Left renal pelvis (tissue), 4 donors: ENCODE measurements around the gene SLC39A12. TPM values are rescaled to one million over a fixed set of nuclear protein-coding genes. Genes with fewer than 3 reads are reported as not detected.

Experiments
- DNase-seq, 4 donors: peaks; one replicate each; pipeline ENCODE4 v3.0.0-alpha.2; 2013; ENCODE audit warnings: low read depth in 4 of 4, low spot score in 3 of 4
- polyA plus RNA-seq, 4 donors: library from polyadenylated mRNA; unstranded; fragments of 120-200 nt; gene quantifications; one replicate each; pipeline ENCODE4 v1.2.1, GENCODE V29; 2013; ENCODE audit not compliant: insufficient read length in 4 of 4

SLC39A12 gene
- polyA plus RNA-seq, 4 donors = not detected

DNA sequence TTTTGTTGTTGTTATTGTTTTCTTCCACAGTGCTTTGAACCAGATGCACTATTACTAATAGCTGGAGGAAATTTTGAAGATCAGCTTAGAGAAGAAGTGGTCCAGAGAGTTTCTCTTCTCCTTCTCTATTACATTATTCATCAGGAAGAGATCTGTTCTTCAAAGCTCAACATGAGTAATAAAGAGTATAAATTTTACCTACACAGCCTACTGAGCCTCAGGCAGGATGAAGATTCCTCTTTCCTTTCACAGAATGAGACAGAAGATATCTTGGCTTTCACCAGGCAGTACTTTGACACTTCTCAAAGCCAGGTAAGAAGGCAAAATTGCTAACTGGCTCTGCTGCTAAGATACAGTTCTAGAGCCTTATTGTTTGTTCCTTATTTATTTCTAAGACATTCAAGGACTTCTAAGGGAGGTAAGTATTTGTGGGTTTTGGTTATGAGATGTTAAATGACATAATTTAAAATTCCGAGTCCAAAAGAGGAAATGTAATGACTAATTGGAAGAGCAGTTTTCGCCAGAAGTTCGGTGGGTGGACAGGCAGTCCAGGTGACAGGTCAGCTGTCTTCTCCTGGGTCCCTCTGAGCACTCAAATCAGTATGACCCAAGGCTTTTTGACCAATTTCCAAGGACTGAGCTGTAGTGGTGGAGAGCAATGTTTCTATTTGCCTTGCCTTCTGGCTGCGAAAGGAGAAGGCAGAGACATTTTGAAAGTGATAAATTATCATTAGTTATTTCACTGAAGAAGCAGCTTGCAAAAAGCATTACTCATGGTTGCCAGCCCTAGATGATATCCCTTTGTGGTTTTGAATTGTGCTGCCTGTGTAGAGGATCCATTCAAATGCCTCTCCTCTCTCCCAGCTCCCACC lies 10.1 kb downstream of the SLC39A12 start:
- DNase-seq = no peak

DNA sequence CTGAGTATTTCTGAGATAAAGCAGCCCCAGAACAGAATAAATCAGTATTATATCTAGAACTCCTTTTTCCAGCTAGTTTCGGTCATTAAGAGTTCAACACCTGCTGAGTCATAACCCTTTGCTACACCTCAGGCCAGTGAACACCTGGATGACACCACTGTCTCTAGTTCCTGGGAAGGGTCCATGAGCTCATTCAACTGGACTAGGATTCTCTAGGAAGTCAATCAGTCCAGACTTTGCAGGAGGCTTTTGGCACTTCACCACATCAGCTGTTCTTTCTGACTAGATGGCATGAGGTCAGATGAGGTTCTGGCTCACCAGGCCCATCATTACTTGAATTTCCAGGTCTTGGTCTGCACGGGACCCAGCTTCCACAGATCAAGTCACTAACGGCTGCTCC lies 11.7 kb downstream of the SLC39A12 start:
- DNase-seq = no peak

DNA sequence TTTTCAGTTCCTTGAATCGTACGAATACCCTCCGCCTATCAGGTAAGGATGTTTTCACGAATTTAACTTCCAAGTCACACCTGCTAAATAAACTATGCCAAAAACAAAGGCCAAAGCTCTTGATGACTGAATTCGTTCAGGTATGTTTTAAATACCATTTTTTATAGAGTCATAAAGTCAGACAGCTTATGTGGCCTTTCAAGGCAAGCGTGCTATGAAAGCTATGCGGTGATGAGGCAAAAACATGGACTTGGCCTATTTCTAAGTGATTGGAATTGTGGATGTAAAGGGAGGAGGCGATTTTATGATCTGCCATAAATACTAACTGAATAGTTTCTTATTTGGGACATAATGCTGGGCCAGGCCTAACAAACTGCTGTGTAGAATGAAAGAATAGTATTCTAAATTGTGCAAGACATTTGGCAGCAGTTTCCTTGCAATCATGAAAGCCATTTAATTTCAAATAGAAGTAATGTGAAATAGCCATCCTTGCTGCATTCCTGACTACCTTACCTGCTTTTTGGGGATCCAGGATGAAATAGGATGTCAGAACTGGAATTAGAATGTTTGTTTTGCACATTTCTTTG lies 14.0 kb downstream of the SLC39A12 start:
- no peak for DNase-seq

DNA sequence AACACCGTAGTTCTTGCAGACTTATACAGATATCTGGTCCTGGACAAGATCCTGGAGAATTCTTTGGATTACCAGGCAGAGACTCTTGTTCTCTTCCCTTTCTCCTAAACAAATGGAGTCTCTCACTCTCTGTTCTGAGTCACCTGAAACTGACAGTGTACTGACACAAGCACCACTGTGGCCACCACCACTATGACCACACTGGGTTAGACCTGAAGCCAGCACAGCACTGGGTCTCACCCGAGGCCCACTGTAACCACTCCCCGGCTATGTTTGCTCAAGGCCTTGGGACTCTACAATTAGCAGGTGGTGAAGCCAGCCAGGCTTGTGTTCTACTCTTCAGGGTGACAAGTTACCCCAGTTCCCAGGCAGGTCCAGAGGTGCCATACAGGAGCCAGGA lies 22.8 kb downstream of the SLC39A12 start:
- DNase-seq = no peak

DNA sequence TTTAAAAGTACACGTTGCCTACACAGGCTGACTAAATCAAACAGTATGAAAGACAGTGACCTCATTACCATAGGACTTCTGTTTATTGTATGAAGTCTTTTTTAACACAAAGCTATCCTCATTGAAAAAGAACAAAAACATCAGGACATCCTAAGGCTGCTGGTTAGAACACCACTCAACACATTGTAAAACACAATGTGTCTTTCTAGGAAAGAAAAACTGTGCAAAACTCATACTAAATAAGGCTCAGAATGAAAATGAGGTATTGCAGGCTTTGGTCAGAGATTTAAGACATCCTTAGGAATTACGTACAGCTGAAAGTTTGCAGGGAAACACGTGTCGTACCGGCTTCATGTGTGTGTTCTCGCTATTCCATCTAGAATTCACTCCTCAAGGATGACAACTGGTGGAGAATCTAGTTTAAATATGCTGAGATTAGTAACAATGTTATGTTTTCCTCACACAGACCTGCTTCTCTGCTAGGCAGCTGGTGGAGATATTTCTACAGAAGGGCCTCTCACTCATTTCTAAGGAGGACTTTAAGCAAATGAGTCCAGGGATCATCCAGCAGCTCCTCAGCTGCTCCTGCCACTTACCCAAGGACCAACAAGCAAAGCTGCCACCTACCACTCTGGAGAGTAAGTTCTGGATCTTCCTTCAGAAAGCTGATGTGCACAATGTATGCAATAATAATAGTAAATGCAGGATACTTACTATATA lies 29.3 kb downstream of the SLC39A12 start:
- no peak for DNase-seq

DNA sequence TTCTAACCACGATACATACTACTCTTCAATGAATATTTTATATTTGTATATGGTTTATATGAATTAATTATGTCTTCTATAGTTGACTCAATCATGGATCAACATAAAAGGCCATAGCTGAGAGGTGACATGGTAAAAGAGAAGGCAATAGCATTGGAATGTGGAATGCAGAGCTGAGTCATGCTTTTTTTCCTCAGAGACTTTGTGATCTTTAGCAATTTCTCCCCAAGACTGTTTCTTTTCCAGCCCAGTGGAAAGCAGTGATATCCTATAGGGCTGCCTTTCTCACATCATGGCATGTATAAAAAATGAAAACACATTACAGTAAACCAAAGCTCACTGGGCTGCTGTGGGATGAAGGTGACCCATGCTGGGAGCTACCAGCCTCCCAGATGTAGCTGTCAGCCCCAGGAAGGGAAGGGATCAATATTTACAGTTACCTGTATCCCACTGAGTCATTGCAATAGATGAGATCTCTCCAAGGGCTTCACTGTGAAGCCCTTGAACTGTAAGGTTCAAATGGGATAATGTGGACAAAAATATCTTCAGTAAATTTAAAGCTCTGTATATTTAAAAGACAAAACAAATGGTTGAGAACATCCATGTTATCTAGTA lies 30.2 kb downstream of the SLC39A12 start:
- no peak for DNase-seq

DNA sequence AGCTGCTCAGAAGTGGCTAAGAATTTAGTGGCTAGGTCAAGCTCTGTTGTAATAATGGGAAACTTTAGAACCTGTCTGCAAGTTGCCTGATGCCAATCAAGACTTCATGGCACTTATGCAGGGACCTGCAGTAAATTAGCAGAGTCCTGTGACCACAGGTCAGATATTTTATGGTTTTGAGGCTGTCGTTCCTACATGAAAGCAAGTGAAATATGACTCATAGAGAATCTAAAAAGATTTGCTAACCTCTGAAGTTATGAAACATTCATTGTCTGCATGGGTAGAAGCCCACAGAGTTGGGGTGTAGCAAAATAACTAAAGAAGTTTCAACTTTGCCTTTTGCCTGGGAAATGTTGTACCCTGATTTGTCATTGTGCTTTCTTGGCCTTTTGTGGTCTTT lies 32.3 kb downstream of the SLC39A12 start:
- DNase-seq = no peak

DNA sequence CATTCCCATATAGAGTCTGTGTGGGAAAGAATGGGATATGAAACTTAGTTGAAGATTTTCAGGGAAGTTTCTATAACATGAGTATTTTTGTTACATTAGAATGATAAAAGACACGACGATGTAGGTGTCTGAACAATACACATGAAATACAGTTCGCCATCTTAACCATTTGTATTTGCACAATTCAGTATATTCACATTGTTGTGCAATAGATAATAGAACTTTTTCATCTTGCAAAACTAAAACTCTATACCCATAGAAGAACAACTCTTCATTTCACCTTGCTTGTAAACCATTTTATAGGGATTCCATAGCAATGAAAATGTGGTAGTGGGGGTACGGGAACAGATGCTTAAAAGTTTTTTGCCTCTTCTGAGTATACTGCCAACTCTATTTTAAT lies 32.8 kb downstream of the SLC39A12 start:
- no peak for DNase-seq

DNA sequence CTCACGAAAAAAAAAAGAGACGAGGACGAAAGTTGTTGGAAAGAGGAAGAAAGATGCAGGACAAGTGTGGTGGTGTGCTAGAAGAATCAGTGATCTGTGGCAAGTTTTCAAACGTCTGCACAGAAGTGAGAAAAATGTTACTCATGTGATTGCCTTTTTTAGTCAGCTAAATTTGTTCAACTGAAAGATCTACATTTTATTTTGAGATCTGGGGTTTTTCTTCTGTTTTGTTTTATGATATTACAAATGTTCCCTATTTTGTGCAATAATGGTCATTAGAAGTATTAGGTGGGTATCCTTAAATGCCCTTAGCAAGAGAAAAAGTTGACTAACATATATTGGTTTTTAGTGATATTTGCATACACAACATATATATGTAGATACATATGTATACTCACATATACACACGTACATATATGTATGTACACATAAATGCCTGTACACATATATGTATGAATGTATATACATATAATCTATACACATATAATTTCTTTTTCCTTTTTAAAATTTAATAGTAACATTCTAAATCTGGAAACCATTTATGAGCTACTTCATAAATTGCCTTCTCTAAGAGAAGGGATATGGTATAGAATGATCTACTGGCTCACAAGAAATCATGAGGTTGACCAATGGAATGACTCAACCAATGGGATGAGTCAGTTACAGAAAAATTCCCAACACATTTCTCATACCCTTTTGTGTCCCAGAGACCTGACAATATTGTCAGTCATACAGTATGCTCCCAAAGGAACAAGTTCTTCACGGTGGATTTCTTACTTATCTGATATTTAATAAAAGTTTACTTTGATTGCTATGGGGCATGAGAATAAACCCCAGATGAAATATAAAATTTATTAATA lies 38.4 kb downstream of the SLC39A12 start:
- no peak for DNase-seq

DNA sequence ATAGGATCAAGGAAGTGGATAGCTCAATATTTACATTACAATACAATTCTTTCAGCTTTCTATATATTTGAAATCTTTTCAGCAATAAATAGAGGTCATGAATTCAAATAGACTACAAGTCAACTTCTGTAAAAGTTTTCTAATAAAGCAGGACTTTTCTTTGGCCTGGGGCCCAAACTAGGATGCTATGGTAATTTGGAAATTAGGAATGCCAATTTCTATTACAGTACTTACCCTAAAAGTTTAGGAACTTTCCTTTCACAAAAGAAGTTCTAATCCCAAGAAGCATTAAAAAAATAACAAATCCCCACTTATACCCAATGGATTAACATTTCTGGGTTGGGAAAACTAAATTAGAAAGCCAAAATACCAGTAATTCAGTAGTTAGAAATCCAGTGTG lies 40.5 kb downstream of the SLC39A12 start:
- DNase-seq = no peak

DNA sequence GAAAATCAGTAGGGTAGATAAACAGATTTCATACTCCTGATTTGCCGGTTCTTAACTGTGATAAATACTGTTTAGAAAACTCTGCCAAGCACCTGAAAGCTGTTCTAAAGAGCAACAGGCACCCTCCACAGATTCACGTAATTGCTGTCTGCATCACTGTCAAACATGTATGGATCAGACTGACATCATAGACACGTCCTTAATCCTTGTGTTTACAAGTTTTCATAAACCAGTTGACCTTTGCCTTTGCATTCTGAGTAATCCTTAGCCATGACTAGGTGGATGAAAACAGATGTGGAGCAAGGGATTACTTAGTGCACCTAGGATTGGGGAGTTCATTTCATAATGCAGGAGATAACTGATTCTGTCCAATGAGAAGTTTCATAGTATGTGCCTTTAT lies 41.6 kb downstream of the SLC39A12 start:
- no peak for DNase-seq

DNA sequence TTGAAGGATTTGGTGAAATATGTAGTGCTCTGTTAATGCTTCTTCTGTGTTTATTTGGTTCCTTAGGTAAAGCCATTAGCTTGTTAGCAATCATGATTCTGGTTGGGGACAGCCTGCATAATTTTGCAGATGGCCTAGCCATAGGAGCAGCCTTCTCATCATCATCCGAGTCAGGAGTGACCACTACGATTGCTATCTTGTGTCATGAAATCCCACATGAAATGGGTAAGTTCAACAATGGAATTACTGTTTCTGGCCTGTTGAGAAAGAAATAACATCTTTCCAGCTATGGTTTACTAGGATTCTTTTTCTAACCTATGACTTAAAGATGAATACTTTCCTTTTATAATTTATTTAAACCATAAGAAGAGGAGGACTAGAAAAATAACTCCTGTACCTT lies 48.9 kb downstream of the SLC39A12 start:
- DNase-seq = no peak

DNA sequence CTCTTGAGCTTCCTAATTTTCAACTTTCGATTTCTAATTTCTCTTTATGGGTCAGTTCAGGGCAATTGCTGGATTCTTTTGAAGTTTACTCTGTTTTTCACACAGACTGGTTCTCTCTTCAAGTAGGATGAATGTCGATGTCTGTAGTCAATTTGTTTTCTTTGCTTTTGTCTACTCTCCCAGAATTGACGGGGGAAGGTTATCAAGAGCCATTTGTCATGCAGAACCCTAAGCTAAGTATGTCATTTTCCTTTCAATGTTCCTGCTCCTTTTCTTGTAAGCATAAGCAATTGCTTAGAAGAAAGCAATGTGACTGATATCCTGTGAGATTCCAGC lies 53.7 kb downstream of the SLC39A12 start:
- peak in 2 of 4 donors; percentile 1 to 12 for DNase-seq

DNA sequence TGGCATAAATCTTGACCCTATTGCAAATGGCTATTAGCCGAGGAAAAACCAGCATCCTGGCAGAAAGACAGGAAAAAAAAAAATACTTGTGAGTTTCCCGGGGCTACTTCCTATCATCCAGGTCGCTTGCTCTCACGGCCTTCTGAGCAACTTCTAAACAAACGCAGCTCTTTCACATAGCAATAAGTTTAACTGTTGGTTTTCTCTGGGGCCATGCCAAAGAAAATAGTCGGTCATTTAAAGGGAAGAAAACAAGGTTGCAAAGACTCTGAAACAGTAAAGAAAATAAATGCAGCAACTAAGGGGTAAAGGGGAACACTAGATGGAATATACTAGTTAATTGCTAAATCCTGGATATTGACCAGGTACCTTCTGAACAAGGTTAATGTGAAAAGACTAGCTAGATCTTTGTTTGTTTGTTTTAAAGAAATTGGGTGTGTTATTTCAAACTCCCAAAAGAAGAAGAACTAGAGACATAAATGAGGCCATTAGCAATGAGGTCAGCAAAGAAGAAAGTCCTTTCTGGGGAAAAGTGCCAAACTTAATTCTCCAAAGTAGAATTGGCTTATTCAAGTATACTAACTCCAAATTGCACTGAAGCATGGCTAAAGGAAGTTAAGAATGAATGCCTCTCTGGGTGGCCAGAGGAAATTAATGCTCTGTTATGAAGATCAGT lies 54.2 kb downstream of the SLC39A12 start:
- peak; percentile 42 to 60 (median 56) for DNase-seq

DNA sequence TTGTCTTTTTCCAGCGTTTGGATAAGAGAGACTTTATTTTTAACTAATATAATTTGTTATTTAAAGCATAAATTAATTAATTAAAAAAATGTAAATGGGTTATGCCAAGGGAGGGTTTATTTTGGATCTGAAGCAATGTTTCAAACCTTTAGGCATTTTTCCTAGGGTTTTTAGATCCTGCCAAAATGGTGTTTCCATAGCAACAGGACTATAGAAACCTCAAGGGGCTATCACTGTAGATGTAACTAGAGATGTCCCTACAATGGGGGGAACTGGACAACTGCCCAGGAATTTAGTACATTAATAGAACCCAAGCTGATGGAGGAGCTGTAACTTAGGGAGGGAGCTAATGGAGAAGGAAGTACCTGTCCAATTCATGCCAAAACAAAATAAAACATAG lies 57.3 kb downstream of the SLC39A12 start:
- DNase-seq = no peak

DNA sequence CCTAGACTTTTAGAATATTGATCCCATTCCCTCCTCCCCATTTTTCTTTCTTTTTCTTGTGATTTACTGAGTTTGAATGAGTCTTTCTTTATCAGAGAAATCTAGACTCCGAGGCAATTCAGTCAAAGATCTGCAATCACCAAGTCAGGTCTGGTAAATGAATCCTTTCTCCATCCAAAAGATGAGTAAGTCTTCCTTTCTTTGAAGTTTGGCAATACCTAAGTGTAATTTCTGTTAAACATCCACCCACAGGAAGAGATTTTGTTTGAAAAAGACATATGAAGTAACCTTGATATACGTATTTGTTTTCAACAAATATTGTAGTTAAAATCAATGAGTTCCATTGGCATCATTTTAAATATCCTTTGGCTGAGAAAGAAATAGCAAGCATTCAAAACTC lies 58.3 kb downstream of the SLC39A12 start:
- no peak for DNase-seq

DNA sequence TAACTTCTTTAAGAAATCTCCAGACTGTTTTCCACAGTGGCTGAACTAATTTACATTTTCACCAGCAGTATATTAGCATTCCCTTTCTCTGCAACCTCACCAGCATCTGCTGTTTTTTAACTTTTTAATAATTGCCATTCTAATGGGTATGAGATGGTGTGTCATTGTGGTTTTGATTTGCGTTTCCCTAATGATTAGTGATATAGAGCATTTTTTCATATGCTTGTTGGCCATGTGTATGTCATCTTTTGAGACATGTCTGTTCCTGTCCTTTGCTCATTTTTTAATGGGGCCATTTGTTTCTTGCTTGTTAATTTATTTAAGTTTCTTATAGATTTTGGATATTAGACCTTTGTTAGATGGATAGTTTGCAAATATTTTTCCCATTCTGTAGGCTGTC lies 68.8 kb downstream of the SLC39A12 start:
- no peak for DNase-seq

DNA sequence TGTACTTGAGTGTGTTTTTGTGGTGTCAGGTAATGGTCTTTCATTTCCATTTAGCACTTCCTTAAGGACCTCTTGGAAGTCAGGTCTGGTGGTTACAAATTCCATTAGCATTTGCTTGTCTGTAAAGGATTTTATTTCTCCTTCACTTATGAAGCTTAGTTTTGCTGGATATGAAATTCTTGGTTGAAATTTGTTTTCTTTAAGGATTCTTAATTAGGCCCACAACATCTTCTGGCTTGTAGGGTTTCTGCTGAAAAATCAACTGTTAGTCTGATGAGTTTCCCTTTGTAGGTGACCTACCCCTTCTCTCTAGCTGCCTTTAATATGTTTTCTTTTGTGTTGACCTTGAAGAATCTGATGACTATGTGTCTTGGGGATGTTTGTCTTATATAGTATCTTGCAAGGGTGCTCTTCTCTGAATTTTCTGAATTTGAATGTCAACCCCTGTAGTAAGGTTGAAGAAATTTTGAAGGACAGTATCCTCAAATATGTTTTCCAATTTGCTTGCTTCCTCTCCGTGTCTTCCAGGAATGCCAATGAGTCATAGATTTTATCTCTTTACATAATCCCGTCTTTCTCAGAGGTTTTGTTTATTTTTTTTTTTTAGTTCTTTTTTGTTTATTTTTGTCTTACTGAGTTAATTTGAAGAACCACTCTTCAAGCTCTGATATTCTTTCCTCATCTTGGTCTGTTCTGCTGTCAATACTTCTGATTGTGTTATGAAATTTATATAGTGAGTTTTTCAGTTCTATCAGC lies 70.2 kb downstream of the SLC39A12 start:
- DNase-seq = no peak
